Measurements from ENCODE around the gene RSPO4.

- TF ChIP-seq CTCF (conservative IDR thresholded peaks at IDR 0.05; ENCODE audit: low read depth in 2 of 2) = no peak
- TF ChIP-seq EZH2phosphoT487 (IDR thresholded peaks at IDR 0.05; ENCODE audit: unreplicated experiment) = no peak
- TF ChIP-seq REST (IDR thresholded peaks at IDR 0.05; ENCODE audit: unreplicated experiment) = no peak
- no peak for TF ChIP-seq POLR2AphosphoS5 (IDR thresholded peaks at IDR 0.05; ENCODE audit: low read depth)
- no peak for TF ChIP-seq EZH2 (IDR thresholded peaks at IDR 0.05; ENCODE audit: low read depth, unreplicated experiment)
- TF ChIP-seq ETS1 (IDR thresholded peaks at IDR 0.05) = no peak
- TF ChIP-seq ZNF331 (CRISPR knock-in tag; IDR thresholded peaks at IDR 0.05; ENCODE audit: low read depth) = no peak
- TF ChIP-seq NANOG (IDR thresholded peaks at IDR 0.05; ENCODE audit: borderline replicate concordance) = no peak
- TF ChIP-seq JUNB (IDR thresholded peaks at IDR 0.05; ENCODE audit: unreplicated experiment) = no peak
- TF ChIP-seq CREB1 (CRISPR knock-in tag; IDR thresholded peaks at IDR 0.05; ENCODE audit: low read depth) = no peak
- TF ChIP-seq ZNF114 (CRISPR knock-in tag; IDR thresholded peaks at IDR 0.05) = no peak
- no peak for TF ChIP-seq ZNF462 (CRISPR knock-in tag; IDR thresholded peaks at IDR 0.05)
These were observed 49.8 kb downstream of the RSPO4 start for GRCh38 chr20:952196-952795.

Data from GM23338 (cell line).